NOMO-1 treated with DMSO at 0.1 percent for 48 hours (cell line): Measurements from ENCODE around the gene CRIP1.

Experiments
- DNase-seq: peaks from one replicate; lab custom pipeline; 2025; ENCODE audit not compliant: unreplicated experiment; lab: John Stamatoyannopoulos, UW

Gene CRIP1

GRCh38 chr14:105503296-105503640 is 16.6 kb downstream of the CRIP1 start:
- DNase-seq: no peak

DNA sequence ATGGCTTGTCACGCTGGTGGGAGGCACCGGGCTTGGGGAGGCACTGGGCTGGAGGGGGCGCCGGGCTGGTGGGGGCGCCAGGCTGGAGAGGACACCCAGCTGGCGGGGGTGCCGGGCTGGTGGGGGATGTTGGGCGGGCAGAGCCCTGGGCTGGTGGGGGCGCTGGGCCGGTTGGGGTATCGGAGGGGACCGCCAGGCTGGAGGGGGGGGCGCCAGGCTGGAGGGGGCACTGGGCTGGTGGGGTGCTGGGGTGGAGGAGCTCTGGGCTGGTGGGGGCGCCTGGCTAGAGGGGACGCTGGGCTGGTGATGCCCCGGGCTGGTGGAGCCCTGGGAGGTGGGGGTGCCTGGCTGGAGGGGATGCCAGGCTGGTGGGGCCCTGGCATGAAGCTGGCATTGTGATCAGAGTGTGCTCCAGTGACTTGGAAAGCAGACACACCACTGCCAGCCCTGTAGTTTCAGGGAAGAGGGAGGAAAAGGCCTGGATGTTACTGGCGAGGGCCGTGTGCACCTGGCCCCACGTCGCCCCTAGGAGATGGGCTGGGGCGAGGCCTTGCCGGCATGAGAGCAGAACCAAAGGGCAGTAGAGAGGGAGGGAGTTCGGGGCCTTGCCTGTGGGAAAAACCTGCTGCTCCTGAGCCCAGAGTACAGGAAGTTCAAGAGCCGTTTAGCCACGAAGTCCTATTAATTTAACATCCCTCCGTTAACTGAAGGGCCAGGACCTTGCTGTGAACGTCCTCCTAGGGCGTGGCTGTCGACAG is 17.4 kb downstream of the CRIP1 start:
- no peak for DNase-seq

DNA sequence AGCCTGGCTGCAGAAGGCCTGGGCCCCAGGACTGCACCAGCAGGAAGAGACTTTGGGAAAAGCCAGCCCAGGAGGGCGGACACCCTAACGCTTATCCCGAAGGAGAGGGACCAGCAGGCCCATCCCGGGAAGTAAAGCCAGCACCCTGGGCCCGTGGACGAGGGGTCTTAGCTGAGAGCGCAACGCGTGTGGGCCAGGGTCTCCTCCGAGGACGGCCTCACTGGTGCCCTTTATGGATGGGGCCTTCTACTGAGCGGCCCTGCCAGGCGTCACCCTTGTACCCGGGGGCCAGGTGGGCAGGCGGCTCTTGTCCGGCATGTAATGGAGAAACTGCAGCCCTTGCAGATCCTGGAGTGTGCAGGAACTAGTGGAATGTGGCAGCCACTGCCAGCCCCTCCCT is 18.4 kb downstream of the CRIP1 start:
- no peak for DNase-seq

GRCh38 chr14:105507247-105507646 is 20.6 kb downstream of the CRIP1 start:
- DNase-seq: no peak

DNA sequence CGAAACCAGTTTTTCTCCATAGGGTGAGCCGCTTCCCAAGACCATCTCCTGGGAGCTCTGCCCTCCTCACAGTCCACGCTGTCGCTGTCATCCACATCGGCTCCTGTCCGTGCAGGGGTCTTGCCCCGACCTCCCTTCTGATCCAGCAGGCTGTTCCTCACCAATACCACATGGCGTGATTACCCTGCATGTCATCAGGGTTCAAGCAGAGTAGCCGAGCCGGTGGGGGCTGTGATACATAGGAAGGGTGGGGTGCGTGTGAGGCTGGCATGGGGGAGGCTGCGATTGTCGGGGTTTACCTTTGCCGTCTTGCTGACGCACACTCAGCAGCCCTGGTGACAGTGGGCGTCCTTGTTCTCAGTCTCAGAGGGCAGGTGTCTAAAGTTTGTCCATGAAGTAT is 21.4 kb downstream of the CRIP1 start:
- no peak for DNase-seq

GRCh38 chr14:105508601-105509000 is 21.9 kb downstream of the CRIP1 start:
- no peak for DNase-seq

DNA sequence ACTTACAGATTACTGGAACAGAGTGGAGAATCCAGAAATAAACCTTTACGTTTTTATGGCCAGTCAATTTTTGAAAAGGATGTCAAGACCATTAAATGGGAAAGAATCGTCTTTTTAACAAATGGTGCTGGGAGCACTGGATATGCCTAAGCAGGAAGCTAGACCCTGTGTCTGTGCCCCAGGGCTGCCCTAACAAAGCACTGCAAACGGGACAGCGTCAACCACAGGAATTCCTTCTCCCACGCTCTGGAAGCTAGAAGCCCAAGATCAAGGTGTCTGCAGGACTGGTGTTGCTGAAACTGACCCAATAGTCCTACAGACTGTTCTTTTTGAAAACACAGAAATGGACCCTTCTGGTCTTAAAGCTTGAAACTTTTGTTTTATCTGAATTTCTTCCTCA is 30.4 kb downstream of the CRIP1 start:
- DNase-seq: no peak

- no peak for DNase-seq
These were observed 33.4 kb downstream of the CRIP1 start for GRCh38 chr14:105519946-105520698.

GRCh38 chr14:105525326-105525725 is 38.6 kb downstream of the CRIP1 start:
- DNase-seq: no peak

DNA sequence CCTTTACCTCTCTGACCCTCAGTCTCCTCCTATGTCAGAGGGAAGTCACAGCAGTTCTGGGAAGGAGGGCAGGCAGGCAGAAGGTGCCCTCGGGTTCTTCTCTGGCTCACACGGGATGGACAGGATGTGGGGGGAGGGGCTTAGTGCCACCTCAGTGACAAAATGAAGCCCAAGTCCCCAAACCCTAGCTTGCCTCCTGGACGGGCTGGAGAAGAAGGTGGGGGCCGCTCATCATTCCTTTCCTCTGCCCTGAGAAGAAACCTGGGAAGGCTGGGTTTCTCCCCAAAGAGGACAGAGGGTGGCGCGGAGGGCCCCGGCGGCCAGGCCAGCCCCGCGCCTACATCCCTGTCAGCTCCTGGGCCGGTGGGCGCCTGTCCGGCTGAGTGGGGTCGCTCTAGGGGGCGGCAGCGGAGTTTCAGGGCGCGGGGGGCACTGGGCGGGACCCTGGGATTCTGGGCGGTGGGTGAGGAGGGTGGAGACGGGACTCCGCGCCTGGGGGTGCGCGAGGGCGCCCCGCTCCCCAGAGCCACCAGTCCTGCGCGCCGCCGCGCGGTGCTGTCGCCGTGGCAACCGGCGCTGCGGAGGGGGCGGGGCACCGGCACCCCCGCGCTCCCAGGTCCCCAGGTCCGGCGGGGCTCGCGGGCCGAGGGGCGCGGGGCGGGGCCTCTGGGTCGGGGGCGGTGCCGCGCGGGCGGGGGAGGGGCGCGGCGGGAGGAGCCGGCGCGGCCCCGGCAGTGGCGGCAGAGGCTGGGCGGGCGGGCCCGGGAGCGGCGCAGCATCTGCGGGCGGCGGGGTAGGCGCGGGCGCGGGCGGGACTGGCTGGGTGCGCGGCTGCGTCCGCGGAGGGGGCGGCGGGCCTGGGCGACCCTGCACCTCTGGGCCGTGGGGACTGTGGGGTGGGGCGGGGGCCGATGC is 39.4 kb downstream of the CRIP1 start, which contains the start of gene TMEM121:
Gene TMEM121 (plus strand): TSS at position 723 of the 915 bp plus-strand sequence. CDS start 2,252 bp downstream, outside the sequence.
- DNase-seq: no peak

GRCh38 chr14:105526776-105527380 is 40.2 kb downstream of the CRIP1 start:
- DNase-seq: no peak

DNA sequence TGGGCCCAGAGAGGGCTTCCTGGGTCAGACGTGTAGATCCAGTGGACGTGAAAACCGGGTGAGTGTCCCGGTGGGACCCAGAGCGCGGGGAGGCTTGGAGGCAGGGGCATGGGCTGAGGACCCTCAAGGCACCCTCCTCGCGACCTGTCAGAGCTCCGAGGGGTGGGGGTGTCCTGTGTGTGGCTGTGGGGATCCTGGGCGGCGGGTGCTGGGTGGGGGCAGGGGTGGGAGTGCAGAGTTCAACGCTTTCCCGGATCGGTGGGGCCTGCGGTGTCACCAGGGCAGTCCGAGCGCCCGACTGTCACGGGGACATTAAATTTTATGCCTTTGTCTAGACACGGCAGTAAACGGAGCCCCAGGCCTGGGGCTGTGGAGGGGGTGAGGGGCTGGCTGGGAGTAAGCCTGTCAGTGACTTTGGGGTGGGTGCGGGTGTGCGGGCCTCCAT is 40.7 kb downstream of the CRIP1 start:
- no peak for DNase-seq

GRCh38 chr14:105527826-105528585 is 41.3 kb downstream of the CRIP1 start:
- DNase-seq: peak; percentile 57

- DNase-seq: no peak
These were observed 42.1 kb downstream of the CRIP1 start for GRCh38 chr14:105528586-105529318.

- no peak for DNase-seq
These were observed 42.6 kb downstream of the CRIP1 start for GRCh38 chr14:105529319-105529568.

DNA sequence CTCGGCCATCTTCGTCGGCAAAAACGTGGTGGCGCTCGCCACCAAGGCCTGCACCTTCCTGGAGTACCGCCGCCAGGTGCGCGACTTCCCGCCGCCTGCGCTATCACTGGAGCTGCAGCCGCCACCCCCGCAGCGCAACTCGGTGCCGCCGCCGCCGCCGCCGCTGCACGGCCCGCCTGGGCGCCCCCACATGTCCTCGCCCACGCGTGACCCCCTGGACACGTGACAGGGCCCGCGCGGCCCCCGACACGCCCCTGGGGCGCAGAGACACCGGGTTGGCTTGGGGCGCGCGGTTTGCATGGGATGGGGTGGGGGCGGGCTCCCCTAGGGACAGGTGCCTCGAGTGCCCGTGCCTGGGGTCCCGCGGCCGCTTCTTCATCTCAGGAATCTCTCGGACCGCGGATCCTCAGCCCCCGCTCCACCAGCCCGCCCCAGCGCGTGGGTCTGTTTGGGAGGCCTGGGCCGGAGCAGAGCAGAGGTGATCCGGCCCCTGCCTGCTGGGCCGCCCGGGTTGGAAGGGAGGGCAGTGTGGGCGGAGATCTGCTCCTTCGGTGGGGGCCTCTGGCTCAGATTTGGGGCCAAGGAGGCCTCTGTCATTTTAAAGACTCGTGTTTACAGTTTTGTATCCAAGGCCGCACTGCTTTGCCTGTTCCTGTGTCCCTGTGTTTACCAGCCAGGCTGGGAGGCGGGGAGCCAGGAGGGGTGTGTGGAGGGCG is 43.0 kb downstream of the CRIP1 start:
- no peak for DNase-seq

DNA sequence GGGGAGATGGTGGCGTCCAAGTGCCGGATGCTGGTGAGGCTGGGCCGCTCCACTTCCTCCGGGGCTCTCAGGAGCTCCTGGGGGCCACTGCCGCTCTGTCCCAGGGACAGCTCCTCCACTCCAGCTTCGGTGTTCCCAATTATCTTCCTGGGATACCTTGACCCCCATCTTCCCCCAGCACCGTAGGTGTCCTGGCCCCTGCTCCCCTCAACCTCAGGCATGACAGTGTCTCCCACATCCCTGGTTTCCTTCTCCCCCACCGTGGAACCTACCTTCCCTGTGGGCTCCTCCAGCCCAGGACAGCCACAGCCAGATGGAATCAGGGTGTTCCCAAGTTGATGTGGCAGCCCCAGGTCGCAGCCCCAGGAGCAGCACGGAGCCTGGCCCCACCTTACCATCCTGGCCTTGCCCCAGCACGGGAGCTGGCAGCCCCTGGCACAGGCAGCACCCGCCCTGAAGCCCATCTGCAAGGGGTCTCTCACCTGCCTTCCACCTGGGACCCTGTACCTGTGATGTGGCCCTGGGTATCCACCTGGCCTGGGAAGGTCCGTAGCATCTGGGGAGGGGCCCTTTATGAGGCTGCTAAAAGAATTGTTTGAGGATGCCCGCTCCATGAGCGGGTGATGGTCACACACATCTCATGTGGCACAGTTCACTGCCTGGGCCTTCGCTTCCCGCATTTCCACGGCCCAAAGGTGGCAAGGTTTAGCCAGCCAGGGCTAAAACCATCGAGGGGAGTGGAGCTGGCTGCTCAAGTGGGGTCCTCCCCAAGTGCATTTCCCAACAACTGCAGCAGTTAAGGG is 43.8 kb downstream of the CRIP1 start:
- no peak for DNase-seq
